GM21423 (cell line): ENCODE measurements around the gene ZNF570.

Source experiments
- ATAC-seq: cut with Tn5 transposase; IDR thresholded peaks from one replicate; pipeline ENCODE4 v1.9.1; 2021; ENCODE audit warnings: mild to moderate bottlenecking, moderate library complexity; ENCODE audit not compliant: unreplicated experiment

ZNF570 gene

GRCh38 chr19:37468961-37469777 lies at the start of gene ZNF570:
ZNF570 (plus strand) TSS chr19:37469356; CDS start chr19:37470355, 999 bp downstream.
- ATAC-seq = peak; percentile 51

- no peak for ATAC-seq
These were observed 16.5 kb upstream of the ZNF570 start for GRCh38 chr19:37452500-37453245.

- no peak for ATAC-seq
These were observed 2.8 kb upstream of the ZNF570 start for GRCh38 chr19:37466277-37466797.

GRCh38 chr19:37466798-37467607 lies 2.2 kb upstream of the ZNF570 start, which contains the start of gene ZNF569:
ZNF569 (minus strand) TSS chr19:37467444; CDS start chr19:37444921, 22,523 bp downstream.
- ATAC-seq = peak; percentile 65

- no peak for ATAC-seq
These were observed 1.5 kb upstream of the ZNF570 start for GRCh38 chr19:37467608-37468090.

- ATAC-seq = no peak
These were observed 1.1 kb downstream of the ZNF570 start for GRCh38 chr19:37470216-37470615.

GRCh38 chr19:37472165-37472564 lies 3.0 kb downstream of the ZNF570 start:
- no peak for ATAC-seq

GRCh38 chr19:37484406-37485168 lies 15.4 kb downstream of the ZNF570 start:
- no peak for ATAC-seq

- no peak for ATAC-seq
These were observed 23.1 kb downstream of the ZNF570 start for GRCh38 chr19:37492213-37492612.

GRCh38 chr19:37505958-37506386 lies 36.8 kb downstream of the ZNF570 start:
- ATAC-seq = no peak

- peak; percentile 64 for ATAC-seq
These were observed 37.4 kb downstream of the ZNF570 start, which contains the start of gene ZNF793 for GRCh38 chr19:37506387-37507166. ZNF793 (plus strand) TSS chr19:37506939; CDS start chr19:37523440, 16,501 bp downstream.

- ATAC-seq = no peak
These were observed 38.0 kb downstream of the ZNF570 start for GRCh38 chr19:37507167-37507464.

- no peak for ATAC-seq
These were observed 42.0 kb downstream of the ZNF570 start for GRCh38 chr19:37511186-37511585.

- ATAC-seq = no peak
These were observed 42.7 kb downstream of the ZNF570 start for GRCh38 chr19:37511821-37512220.

- no peak for ATAC-seq
These were observed 44.2 kb downstream of the ZNF570 start for GRCh38 chr19:37513397-37513796.

- ATAC-seq = no peak
These were observed 50.7 kb downstream of the ZNF570 start for GRCh38 chr19:37519890-37520289.

- no peak for ATAC-seq
These were observed 68.3 kb downstream of the ZNF570 start for GRCh38 chr19:37537391-37537947.
